PFSK-1 (cell line): ENCODE data around the gene COX19.

Experiments
- FOXP2 ChIP-seq: optimal IDR thresholded peaks from 2 replicates; pipeline ENCODE3; 2011; ENCODE audit warnings: borderline replicate concordance, control low read depth, inconsistent platforms; ENCODE audit not compliant: insufficient read depth; ENCODE audit errors: extremely low read length, extremely low read depth
- POLR2AphosphoS5 ChIP-seq: IDR thresholded peaks from 2 replicates; pipeline ENCODE4 v1.6.1; 2012; ENCODE audit warnings: low read depth, mild to moderate bottlenecking, control low read depth, low read length, moderate library complexity
- SIN3A ChIP-seq: IDR thresholded peaks from 2 replicates; pipeline ENCODE4 v1.6.1; 2012; ENCODE audit warnings: mild to moderate bottlenecking, low read length, moderate library complexity, borderline replicate concordance; ENCODE audit not compliant: insufficient read depth
- TAF1 ChIP-seq: IDR thresholded peaks from 2 replicates; pipeline ENCODE4 v1.6.1; 2012; ENCODE audit warnings: low read length, control low read depth, borderline replicate concordance; ENCODE audit not compliant: insufficient read depth
- TF ChIP-seq, protein P1 (sequence below), 2 experiments: IDR thresholded peaks; 2 replicates each; pipeline versions ENCODE4 v1.6.1 to v1.8.0; 2011 to 2012; ENCODE audit warnings: low read depth in 2 of 2, low read length in 2 of 2, control low read depth in 1 of 2, inconsistent platforms in 1 of 2, mild to moderate bottlenecking in 1 of 2, moderate library complexity in 1 of 2; ENCODE audit not compliant: insufficient read depth in 1 of 2

DNA sequence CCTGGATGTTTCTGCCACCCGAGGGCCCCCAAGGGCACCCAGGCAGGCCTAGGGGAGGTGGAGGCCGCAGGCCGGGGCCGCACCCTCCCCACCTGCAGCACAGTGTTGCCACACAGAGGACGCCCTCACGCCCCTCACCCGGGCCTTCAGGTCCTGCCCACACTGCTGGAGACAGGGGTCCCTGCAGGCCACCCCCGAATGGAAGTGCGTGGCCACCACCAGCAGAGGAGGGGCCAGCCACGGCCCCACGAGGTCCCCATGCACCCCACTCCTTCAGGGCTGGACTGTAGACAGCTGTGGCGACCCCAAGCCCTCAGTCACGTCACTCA, 56.3 kb downstream of the COX19 start:
- TF ChIP-seq POLR2AphosphoS5, result no peak
- no peak for TF ChIP-seq SIN3A
- TF ChIP-seq TAF1, result no peak
- TF ChIP-seq, protein P1, sequence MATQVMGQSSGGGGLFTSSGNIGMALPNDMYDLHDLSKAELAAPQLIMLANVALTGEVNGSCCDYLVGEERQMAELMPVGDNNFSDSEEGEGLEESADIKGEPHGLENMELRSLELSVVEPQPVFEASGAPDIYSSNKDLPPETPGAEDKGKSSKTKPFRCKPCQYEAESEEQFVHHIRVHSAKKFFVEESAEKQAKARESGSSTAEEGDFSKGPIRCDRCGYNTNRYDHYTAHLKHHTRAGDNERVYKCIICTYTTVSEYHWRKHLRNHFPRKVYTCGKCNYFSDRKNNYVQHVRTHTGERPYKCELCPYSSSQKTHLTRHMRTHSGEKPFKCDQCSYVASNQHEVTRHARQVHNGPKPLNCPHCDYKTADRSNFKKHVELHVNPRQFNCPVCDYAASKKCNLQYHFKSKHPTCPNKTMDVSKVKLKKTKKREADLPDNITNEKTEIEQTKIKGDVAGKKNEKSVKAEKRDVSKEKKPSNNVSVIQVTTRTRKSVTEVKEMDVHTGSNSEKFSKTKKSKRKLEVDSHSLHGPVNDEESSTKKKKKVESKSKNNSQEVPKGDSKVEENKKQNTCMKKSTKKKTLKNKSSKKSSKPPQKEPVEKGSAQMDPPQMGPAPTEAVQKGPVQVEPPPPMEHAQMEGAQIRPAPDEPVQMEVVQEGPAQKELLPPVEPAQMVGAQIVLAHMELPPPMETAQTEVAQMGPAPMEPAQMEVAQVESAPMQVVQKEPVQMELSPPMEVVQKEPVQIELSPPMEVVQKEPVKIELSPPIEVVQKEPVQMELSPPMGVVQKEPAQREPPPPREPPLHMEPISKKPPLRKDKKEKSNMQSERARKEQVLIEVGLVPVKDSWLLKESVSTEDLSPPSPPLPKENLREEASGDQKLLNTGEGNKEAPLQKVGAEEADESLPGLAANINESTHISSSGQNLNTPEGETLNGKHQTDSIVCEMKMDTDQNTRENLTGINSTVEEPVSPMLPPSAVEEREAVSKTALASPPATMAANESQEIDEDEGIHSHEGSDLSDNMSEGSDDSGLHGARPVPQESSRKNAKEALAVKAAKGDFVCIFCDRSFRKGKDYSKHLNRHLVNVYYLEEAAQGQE (IDR thresholded peaks at IDR 0.05; ENCODE audit: insufficient read depth in 1 of 2, low read depth in 2 of 2, low read length in 2 of 2), result no peak
- no peak for TF ChIP-seq FOXP2
